ENCODE data around the gene DLGAP4.

The DLGAP4 gene

GRCh38 chr20:36359668-36360406 lies 53.7 kb downstream of the DLGAP4 start:
- no peaks in the 10 kb centered on the region for H4K20me1 ChIP-seq (ENCODE audit: insufficient read depth)
- H3K4me1 ChIP-seq (ENCODE audit: low read depth, poor library complexity, severe bottlenecking): no peaks in the 10 kb centered on the region
- H2AFZ ChIP-seq (ENCODE audit: low read depth): no peak overlapping the region
- no peaks in the 10 kb centered on the region for H3K36me3 ChIP-seq (ENCODE audit: insufficient read depth)
- peaks cover 94% of the 10 kb centered on the region for H3K27me3 ChIP-seq (ENCODE audit: insufficient read depth, low read depth)
- no peak for TF ChIP-seq CTCF (conservative IDR thresholded peaks at IDR 0.05; ENCODE audit: low read depth, low read length)
- H3K79me2 ChIP-seq (ENCODE audit: insufficient read depth, low read depth): no peaks in the 10 kb centered on the region
- no peak overlapping the region for H3K9ac ChIP-seq
- no peak overlapping the region for H3K4me2 ChIP-seq
- no peak overlapping the region for H3K27ac ChIP-seq
- no peak overlapping the region for H3K4me3 ChIP-seq (IDR thresholded peaks at IDR 0.05; ENCODE audit: insufficient read depth, low read depth, low read length)

GRCh38 chr20:36360429-36360828 lies 54.3 kb downstream of the DLGAP4 start:
- Histone ChIP-seq H3K9ac (no peak overlapping the region), H3K27ac (no peak overlapping the region), H3K4me1 (ENCODE audit: low read depth, poor library complexity, severe bottlenecking) (no peaks in the 10 kb centered on the region), H3K36me3 (ENCODE audit: insufficient read depth) (no peaks in the 10 kb centered on the region), H3K27me3 (ENCODE audit: insufficient read depth, low read depth) (peaks cover 95% of the 10 kb centered on the region), H3K4me2 (no peak overlapping the region), H4K20me1 (ENCODE audit: insufficient read depth) (no peaks in the 10 kb centered on the region), H2AFZ (ENCODE audit: low read depth) (no peak overlapping the region), H3K79me2 (ENCODE audit: insufficient read depth, low read depth) (no peaks in the 10 kb centered on the region), H3K4me3 (IDR thresholded peaks at IDR 0.05; ENCODE audit: insufficient read depth, low read depth, low read length) (no peak overlapping the region)
- no peak for TF ChIP-seq CTCF (conservative IDR thresholded peaks at IDR 0.05; ENCODE audit: low read depth, low read length)

DNA sequence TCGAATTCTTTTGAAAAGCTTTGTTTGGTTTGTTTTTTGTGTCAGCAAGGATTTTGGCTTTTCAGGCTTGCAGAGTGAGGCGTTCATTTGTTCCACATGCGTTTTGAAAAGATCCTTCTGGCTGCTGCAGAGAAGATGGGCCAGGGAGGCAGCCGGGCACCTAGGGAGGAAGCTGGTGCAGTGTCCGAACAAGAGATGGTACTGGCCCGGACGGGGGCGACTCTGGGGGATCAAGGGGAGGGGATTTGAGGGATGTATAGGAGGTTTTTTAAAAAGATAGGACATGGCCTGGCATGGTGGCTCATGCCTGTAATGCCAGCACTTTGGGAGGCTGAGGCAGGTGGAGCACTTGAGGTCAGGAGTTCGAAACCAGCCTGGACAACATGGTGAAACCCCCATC lies 55.3 kb downstream of the DLGAP4 start:
- Histone ChIP-seq H2AFZ (ENCODE audit: low read depth) (no peak overlapping the region), H3K9ac (no peak overlapping the region), H3K36me3 (ENCODE audit: insufficient read depth) (no peaks in the 10 kb centered on the region), H3K27me3 (ENCODE audit: insufficient read depth, low read depth) (peaks cover 98% of the 10 kb centered on the region), H3K4me3 (IDR thresholded peaks at IDR 0.05; ENCODE audit: insufficient read depth, low read depth, low read length) (no peak overlapping the region), H3K79me2 (ENCODE audit: insufficient read depth, low read depth) (no peaks in the 10 kb centered on the region), H3K27ac (no peak overlapping the region), H3K4me2 (no peak overlapping the region), H4K20me1 (ENCODE audit: insufficient read depth) (no peaks in the 10 kb centered on the region), H3K4me1 (ENCODE audit: low read depth, poor library complexity, severe bottlenecking) (no peaks in the 10 kb centered on the region)
- no peak for TF ChIP-seq CTCF (conservative IDR thresholded peaks at IDR 0.05; ENCODE audit: low read depth, low read length)

DNA sequence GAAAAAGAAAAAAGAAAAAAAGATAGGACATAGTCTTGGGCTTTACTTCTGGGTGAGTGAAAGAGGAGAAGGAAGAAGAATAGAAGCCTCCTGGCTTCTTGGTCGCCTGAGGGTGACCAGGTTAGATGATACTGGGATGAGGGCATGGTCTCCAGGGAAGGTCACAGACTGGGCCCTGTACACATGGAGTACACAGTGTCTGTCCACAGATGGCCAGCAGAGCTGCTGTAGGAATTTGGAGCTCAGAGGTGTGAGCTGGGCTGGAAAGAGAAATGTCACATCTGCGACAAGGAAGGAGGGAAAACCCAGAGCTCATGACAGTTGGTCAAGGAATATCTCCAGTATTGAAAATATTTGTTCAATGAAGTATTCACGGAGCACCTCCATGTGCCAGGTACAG lies 56.1 kb downstream of the DLGAP4 start:
- H3K9ac ChIP-seq: no peak overlapping the region
- no peaks in the 10 kb centered on the region for H3K36me3 ChIP-seq (ENCODE audit: insufficient read depth)
- no peaks in the 10 kb centered on the region for H4K20me1 ChIP-seq (ENCODE audit: insufficient read depth)
- no peak for TF ChIP-seq CTCF (conservative IDR thresholded peaks at IDR 0.05; ENCODE audit: low read depth, low read length)
- no peak overlapping the region for H3K4me3 ChIP-seq (IDR thresholded peaks at IDR 0.05; ENCODE audit: insufficient read depth, low read depth, low read length)
- no peak overlapping the region for H2AFZ ChIP-seq (ENCODE audit: low read depth)
- no peak overlapping the region for H3K27ac ChIP-seq
- no peaks in the 10 kb centered on the region for H3K4me1 ChIP-seq (ENCODE audit: low read depth, poor library complexity, severe bottlenecking)
- peaks cover 99% of the 10 kb centered on the region for H3K27me3 ChIP-seq (ENCODE audit: insufficient read depth, low read depth)
- H3K79me2 ChIP-seq (ENCODE audit: insufficient read depth, low read depth): no peaks in the 10 kb centered on the region
- H3K4me2 ChIP-seq: no peak overlapping the region
